ENCODE results near the gene CRIP1. TPM values are rescaled to one million over a fixed set of nuclear protein-coding genes. Genes with fewer than 3 reads are reported as not detected.

Gene CRIP1
- total and polyA plus RNA-seq, 2 experiments from 2014 or later: 1.8 to 14.7 TPM

- H3K4me1 ChIP-seq (ENCODE audit: insufficient read depth): no peaks in the 10 kb centered on the region
- H3K79me2 ChIP-seq: no peaks in the 10 kb centered on the region
- no peak overlapping the region for H3K27ac ChIP-seq
- H3K36me3 ChIP-seq (replicated peaks; ENCODE audit: insufficient read depth, low read depth): no peaks in the 10 kb centered on the region
- WGBS (ENCODE audit: low lambda C conversion rate, missing lambda C conversion rate): 87% methylated on average over 21 of the region's 21 CpGs
- no peaks in the 10 kb centered on the region for H3K9me2 ChIP-seq (replicated peaks; ENCODE audit: insufficient read depth)
- H3K4me2 ChIP-seq: no peak overlapping the region
- no peak for DNase-seq (ENCODE audit: low spot score)
- no peak for TF ChIP-seq CTCF (IDR thresholded peaks at IDR 0.05; ENCODE audit: poor library complexity)
- no peak for TF ChIP-seq EZH2phosphoT487 (IDR thresholded peaks at IDR 0.05; ENCODE audit: low read depth, severe bottlenecking, unreplicated experiment)
- no peak for TF ChIP-seq EZH2 (IDR thresholded peaks at IDR 0.05; ENCODE audit: borderline replicate concordance)
- no peaks in the 10 kb centered on the region for H3K9me3 ChIP-seq (ENCODE audit: low read depth)
- no peaks in the 10 kb centered on the region for H3K27me3 ChIP-seq
- no peaks in the 10 kb centered on the region for H4K20me1 ChIP-seq (ENCODE audit: insufficient read depth, poor library complexity, severe bottlenecking)
- H2AFZ ChIP-seq: no peak overlapping the region
- H3K4me3 ChIP-seq: no peak overlapping the region
Measured at GRCh38 chr14:105500036-105500725, 13.5 kb downstream of the CRIP1 start.

GRCh38 chr14:105500726-105501101 lies 14.0 kb downstream of the CRIP1 start:
- no peaks in the 10 kb centered on the region for H3K4me1 ChIP-seq (ENCODE audit: insufficient read depth)
- WGBS (ENCODE audit: low lambda C conversion rate, missing lambda C conversion rate): 75% methylated on average over 10 of the region's 10 CpGs
- no peak overlapping the region for H3K4me2 ChIP-seq

GRCh38 chr14:105501504-105502291 lies 15.0 kb downstream of the CRIP1 start:
- TF ChIP-seq EZH2phosphoT487 (IDR thresholded peaks at IDR 0.05; ENCODE audit: low read depth, severe bottlenecking, unreplicated experiment) (no peak), EZH2 (IDR thresholded peaks at IDR 0.05; ENCODE audit: borderline replicate concordance) (no peak), CTCF (IDR thresholded peaks at IDR 0.05; ENCODE audit: poor library complexity) (no peak)
- Histone ChIP-seq H3K36me3 (replicated peaks; ENCODE audit: insufficient read depth, low read depth) (no peaks in the 10 kb centered on the region), H3K79me2 (no peaks in the 10 kb centered on the region), H3K4me1 (ENCODE audit: insufficient read depth) (no peaks in the 10 kb centered on the region), H4K20me1 (ENCODE audit: insufficient read depth, poor library complexity, severe bottlenecking) (no peaks in the 10 kb centered on the region), H3K9me2 (replicated peaks; ENCODE audit: insufficient read depth) (no peaks in the 10 kb centered on the region), H3K4me2 (no peak overlapping the region), H3K27ac (no peak overlapping the region), H3K27me3 (no peaks in the 10 kb centered on the region), H3K4me3 (no peak overlapping the region), H3K9me3 (ENCODE audit: low read depth) (no peaks in the 10 kb centered on the region), H2AFZ (no peak overlapping the region)
- DNase-seq (ENCODE audit: low spot score): no peak
- 90% methylated on average over 13 of the region's 13 CpGs for WGBS (ENCODE audit: low lambda C conversion rate, missing lambda C conversion rate)

More at GRCh38 chr14:105500726-105501101, 14.0 kb downstream of the CRIP1 start:
- no peak overlapping the region for H2AFZ ChIP-seq
- no peaks in the 10 kb centered on the region for H4K20me1 ChIP-seq (ENCODE audit: insufficient read depth, poor library complexity, severe bottlenecking)
- TF ChIP-seq CTCF (IDR thresholded peaks at IDR 0.05; ENCODE audit: poor library complexity) (no peak), EZH2phosphoT487 (IDR thresholded peaks at IDR 0.05; ENCODE audit: low read depth, severe bottlenecking, unreplicated experiment) (no peak), EZH2 (IDR thresholded peaks at IDR 0.05; ENCODE audit: borderline replicate concordance) (no peak)
- no peaks in the 10 kb centered on the region for H3K36me3 ChIP-seq (replicated peaks; ENCODE audit: insufficient read depth, low read depth)
- H3K9me3 ChIP-seq (ENCODE audit: low read depth): no peaks in the 10 kb centered on the region
- no peak overlapping the region for H3K27ac ChIP-seq
- DNase-seq (ENCODE audit: low spot score): no peak
- no peaks in the 10 kb centered on the region for H3K9me2 ChIP-seq (replicated peaks; ENCODE audit: insufficient read depth)
- H3K79me2 ChIP-seq: no peaks in the 10 kb centered on the region
- H3K4me3 ChIP-seq: no peak overlapping the region
- H3K27me3 ChIP-seq: no peaks in the 10 kb centered on the region
